ENCODE results near the gene FNDC8.
A peak's percentile ranks its signal among the peaks of the same experiment; 100 is the strongest.
"Not testable (repeated sequence)": the region's sequence is repeated elsewhere in the genome, so short reads cannot be mapped to it uniquely, and the experiment has no call there.

The FNDC8 gene

GRCh38 chr17:35097776-35098175 is 23.6 kb upstream of the FNDC8 start:
- no peak for DNase-seq

DNA sequence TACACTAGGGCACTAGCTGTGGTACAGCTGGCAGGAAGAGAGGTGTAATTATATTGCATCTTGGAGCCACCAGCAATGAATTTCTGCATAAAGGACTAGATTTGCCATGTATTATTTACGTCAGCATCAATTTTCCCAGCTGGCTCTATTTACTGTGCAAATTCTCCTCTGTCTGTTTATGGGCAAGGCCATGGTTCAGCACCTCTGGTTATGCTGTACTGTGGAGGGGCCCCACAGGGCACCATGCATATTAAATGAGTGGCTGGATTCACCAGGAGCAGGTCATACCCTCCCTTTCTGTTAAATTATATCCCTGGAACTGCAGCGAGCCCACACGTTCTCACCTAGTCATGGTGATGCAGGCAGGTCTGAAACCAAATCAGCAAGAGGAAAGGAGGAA is 21.5 kb upstream of the FNDC8 start:
- no peak for DNase-seq

- DNase-seq, result no peak
Measured at GRCh38 chr17:35101036-35101435, 20.4 kb upstream of the FNDC8 start.

GRCh38 chr17:35101725-35102124 is 19.7 kb upstream of the FNDC8 start:
- DNase-seq, result no peak

DNA sequence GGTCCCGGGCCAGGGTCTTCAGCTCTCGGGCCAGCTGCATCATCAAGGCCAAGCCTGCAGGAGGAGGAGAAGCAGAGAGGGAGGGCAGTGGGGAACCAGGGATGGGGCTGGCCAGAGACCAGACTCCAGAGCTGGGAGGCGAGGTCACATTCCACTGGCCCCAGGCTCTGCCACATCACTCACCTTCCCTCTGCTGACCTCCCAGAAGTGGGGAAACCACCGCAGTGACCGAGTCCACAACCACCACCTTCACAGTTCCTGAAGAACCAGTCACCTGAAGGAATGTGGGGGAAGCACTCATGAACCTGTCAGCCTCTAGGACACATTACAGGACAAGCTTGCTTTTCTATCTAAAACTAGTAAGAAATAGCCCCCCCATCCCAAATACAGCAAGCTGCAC is 18.1 kb upstream of the FNDC8 start:
- no peak for DNase-seq

DNA sequence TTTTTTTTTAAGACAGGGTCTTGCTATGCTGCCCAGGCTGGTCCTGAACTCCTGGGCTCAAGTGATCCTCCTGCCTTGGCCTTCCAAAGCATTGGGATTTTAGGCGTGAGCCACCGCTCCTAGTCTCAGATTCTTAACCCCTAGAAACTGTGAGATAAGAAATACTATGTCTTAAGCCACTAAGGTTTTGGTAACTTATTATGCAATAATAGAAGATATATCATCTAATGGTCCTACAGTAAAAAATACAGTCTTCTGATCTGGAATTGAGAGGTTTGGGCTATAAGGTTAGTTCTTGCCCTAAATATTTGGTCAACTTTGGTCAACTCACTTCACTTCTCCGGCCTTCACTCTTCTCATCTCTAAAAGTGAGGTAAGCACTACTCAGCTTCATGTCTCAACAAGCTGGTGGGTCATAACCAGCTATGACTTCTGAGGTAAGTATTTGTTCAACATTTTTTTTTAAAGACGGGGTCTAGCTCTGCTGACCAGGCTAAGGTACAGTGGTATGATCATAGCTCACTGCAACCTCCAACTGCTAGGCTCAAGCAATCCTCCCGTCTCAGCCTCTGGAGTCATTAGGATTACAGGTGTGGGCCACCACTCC is 16.5 kb upstream of the FNDC8 start:
- no peak for DNase-seq

DNA sequence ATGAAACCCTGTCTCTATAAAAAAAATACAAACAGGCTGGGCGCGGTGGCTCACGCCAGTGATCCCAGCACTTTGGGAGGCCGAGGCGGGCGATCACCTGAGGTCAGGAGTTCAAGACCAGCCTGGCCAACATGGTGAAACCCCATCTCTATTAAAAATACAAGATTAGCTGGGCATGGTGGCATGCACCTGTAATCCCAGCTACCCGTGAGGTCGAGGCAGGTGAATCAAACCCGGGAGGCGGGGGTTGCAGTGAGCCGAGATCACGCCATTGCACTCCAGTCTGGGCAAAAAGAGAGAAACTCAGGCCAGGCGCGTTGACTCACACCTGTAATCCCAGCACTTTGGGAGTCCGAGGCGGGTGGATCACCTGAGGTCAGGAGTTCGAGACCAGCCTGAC is 10.6 kb upstream of the FNDC8 start:
- not testable (repeated sequence) for DNase-seq

GRCh38 chr17:35116845-35117244 is 4.6 kb upstream of the FNDC8 start:
- no peak for DNase-seq

GRCh38 chr17:35117984-35118383 is 3.4 kb upstream of the FNDC8 start:
- peak; percentile 36 to 39 for DNase-seq

GRCh38 chr17:35119370-35120165 is 1.8 kb upstream of the FNDC8 start, which contains the start of gene RAD51D:
Gene RAD51D (minus strand): TSS chr17:35119860. CDS start chr17:35119613, 247 bp downstream.
- DNase-seq, result peak; percentile 48 to 78

DNA sequence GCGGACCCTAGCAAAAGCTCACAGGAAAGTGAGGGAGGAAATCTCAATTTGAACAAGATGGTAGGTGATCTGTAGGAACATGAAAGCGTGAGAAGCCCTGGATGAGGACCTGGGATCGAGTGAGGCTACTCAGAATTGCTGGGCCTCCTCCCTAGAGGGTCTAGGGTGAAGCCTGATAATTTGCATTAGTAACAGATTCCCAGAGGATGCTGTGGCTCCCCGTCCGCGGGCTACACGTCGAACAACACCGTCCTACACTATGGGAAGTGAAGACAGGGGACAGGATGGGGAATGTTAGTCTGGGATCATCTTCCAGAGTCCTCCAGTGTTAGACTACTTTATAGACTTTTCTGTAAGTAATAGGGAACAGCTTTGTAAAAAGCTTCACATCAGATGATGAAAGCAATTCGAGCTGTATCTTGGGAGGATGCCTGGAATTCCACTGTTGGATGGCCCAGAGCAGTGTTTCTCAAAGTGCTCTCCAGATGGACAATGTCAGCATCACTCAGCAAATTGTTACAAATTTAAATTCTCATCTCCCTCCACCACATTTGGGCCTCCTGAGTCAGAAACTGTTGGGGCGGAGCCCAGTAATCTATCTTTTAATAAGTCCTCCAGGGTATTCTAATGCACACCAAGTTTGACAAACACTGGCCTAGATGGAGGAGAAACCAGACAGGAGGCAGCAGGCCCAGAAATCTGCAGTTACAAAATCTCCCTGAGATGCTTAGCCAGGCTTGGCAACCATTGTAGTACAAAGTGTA is 6.5 kb downstream of the FNDC8 start:
- DNase-seq, result no peak

- DNase-seq, result no peak
Measured at GRCh38 chr17:35129154-35129972, 7.9 kb downstream of the FNDC8 start.

DNA sequence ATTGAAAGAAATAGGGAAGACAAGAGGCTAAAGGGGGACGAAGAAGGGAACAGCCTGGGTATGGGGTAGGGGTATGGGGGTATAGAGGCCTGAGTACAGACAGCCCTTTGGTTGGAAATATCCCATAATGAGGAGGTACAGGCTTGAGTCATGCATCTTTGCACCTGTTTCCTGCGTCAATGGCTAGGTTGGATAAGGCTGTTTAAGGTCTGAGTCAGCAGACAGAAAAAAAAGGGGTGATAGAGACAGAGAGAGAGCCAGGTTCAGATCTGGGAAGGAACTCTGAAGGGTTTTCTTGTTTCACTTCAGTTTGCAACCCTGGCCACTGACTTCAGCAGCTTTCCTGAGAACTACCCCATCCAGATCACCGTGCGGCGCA is 8.5 kb downstream of the FNDC8 start:
- DNase-seq, result no peak

DNA sequence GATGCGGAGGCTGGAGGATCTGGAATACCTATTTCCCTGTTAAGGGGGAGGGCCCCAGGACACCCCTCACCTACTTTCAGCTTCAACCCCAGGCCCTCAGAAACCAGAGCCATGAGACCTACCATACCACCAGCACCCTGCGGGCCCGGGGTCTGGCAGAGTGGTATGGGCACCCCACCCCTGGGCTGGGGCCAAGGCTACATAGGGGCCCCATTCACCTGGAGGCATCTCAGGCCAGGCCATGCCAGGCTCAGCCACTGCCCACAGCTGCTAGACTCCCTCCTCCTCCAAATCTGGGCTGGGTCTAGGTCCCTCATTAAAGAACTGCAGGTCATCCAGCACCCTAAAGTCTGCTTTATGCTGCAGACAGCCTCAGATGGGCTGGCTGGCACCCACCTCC is 9.0 kb downstream of the FNDC8 start:
- no peak for DNase-seq

DNA sequence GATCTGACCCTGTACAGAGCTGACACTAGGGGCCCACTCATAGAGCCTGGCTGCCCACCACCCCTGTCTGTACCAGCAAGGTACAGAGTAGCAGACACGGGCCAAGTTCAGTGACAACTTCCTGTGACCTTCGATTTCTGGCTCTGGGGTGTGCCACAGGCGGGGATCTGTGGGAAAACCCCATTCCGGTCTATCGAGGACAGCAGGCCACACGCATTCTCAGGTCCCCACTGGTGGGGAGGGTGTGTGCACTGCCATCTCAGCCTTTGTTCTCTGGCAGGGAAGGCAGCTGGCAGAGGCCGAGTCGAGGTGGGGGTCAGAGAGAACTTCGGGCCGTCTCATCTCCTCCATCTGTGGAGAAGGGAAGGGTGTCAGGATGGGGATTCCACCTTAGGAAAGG is 10.7 kb downstream of the FNDC8 start:
- no peak for DNase-seq

DNA sequence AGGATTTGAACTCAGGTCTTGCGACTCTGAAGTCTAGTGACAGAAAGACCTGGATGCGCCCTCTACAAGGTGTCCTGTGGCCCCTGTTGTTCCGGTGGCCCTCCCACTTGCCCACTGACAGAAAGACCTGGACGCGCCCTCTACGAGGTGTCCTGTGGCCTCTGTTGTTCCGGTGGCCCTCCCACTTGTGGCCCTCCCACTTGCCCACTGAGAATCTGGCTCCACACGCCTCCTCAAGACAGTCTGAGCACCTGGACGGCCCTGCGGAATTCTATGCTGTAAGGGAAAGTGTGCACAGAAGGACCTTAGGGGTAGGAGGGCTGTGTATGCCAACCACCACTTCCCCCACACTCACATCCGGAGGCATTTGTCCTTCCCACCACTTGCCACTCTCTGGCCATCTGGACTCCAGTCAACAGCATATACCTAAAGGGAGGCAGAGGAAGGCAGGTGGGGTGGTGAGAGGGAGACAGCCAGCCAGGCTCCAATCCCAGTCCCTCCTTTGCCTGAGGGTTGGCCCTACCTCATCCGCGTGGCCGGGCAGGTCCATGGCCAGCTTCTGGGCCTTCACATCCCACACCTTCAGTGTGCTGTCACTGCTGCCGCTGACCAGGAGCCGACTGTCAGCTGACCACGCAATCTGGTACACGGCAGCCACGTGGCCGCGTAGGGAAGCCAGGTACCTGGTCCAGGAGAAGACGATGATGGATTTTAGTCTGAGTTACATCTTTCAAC is 11.6 kb downstream of the FNDC8 start:
- no peak for DNase-seq

DNA sequence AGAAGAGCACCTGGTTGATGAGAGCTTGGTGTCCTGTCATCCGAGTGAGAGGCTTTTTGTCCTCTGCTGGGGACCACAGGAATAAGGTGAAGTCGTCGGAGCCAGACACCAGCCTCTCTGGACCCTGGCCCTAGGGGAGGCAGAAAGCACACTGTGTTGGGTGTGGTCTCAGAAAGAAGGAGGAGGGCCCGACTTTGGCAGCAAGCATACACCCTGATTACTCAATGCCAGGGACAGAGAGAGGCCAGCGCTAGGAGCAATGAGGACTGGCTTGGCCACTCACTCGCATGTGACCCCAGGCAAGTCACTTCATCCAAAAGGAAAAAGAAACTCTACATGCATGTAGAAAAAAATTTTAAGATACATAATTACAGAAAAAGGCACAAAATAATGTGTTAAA is 13.9 kb downstream of the FNDC8 start:
- no peak for DNase-seq

GRCh38 chr17:35138218-35138617 is 16.8 kb downstream of the FNDC8 start:
- DNase-seq, result no peak

DNA sequence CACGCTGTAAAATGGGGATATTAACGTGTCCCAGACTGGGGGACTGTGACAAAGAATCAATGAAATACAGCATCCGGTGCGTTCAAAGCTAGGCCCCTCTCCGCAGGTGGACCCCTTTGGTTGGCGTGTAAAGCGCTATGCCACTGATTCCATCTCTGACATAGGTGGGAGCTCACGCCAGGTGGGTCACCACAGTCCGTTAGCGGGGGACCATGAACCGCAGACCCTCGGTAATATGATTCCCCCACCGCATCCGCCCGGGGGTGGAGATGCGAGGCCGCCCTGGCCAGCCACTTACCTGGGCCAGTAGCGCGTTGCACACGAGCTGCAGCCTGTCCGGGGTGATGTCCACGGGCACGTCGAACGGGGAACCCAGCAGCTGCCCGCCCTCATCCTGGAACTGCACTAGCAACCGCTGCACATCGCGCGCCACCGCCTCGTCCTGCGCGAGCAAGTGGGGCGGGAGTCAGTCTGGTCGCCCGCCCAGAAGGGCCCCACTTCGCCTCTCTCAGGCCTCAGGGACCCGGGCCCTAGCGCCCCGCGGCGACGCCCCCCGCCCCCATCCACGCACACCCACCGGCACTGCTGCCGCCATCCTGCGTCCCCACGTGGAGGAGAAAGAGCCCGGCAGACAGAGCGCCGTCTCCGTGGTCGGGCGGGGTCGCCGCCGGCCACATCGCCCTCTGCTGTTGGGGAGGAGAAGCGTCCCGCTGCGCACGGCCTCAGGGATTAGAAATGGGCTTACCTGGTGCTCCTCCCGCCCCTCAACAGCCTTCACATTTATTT is 20.5 kb downstream of the FNDC8 start, which contains the start of gene NLE1:
TSS of gene NLE1 (minus strand) at position 623 of the 786 bp plus-strand sequence. CDS start at position 595, 28 bp downstream.
- peak; percentile 53 to 77 for DNase-seq

- no peak for DNase-seq
Measured at GRCh38 chr17:35142467-35142796, 21.0 kb downstream of the FNDC8 start.

DNA sequence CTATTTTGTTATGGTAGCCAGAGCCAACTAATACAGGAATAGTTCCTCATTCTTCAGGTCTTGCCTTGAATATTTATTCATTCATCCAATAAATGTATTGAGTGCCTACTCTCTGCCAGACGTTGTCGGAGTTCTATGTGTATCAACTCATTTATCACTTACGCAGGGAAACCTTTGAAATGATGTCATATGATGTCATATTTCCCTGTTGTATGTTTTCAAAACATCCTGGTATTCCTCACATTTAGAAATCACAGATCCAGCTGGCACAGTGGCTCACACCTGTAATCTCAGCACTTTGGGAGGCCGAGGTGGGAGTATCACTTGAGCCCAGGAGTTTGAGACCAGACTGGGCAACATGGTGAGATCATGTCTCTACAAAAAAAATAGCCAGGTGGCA is 23.4 kb downstream of the FNDC8 start:
- no peak for DNase-seq

All from inflammatory macrophage treated with lipopolysaccharide for 1 hour (primary cell).